A673 (cell line): ENCODE data around the gene CNPY4. TPM values are rescaled to one million over a fixed set of nuclear protein-coding genes. Genes with fewer than 3 reads are reported as not detected.
A peak's percentile ranks its signal among the peaks of the same experiment; 100 is the strongest.

Source experiments
- BruUV-seq: library from RNA; stranded (reverse); fragments of 400-500 nt; replicated peaks from 2 replicates; lab custom pipeline; 2021; lab: Mats Ljungman, UMichigan
- CTCF ChIA-PET: fragments of 300-600 bp; sonication (Branson Sonifier 250); formaldehyde crosslinking; loops from one replicate; lab custom pipeline; 2022; ENCODE audit warnings: antibody characterized with exemption; lab: Charles Lee
- POLR2A ChIA-PET: fragments of 300-600 bp; sonication (Branson Sonifier 250); formaldehyde crosslinking; loops from one replicate; lab custom pipeline; 2022; ENCODE audit warnings: antibody characterized with exemption; ENCODE audit not compliant: low non-redundant PET; lab: Charles Lee
- DNase-seq: peaks from one replicate; pipeline ENCODE4 v3.0.0-alpha.2; 2015; ENCODE audit warnings: low spot score
- H3K27ac ChIP-seq: fragments of 200-600 bp; sonication (generic); 2 replicates; pipeline ENCODE4 v1.5.1; 2016; ENCODE audit warnings: mixed run types, low read depth, mild to moderate bottlenecking, mixed read lengths, antibody characterized with exemption, low read length; ENCODE audit not compliant: poor library complexity, severe bottlenecking
- H3K27me3 ChIP-seq: fragments of 200-600 bp; sonication (generic); replicated peaks from 2 replicates; pipeline ENCODE4 v1.6.1; 2017; ENCODE audit warnings: mixed run types, low read depth, mild to moderate bottlenecking, mixed read lengths, antibody characterized with exemption, low read length; ENCODE audit not compliant: insufficient read depth, poor library complexity
- H3K36me3 ChIP-seq: fragments of 200-600 bp; sonication (generic); 2 replicates; pipeline ENCODE4 v1.6.1; 2016; ENCODE audit warnings: mixed run types, mild to moderate bottlenecking, mixed read lengths, antibody characterized with exemption, low read length; ENCODE audit not compliant: insufficient read depth, poor library complexity, severe bottlenecking
- H3K4me1 ChIP-seq: fragments of 200-600 bp; sonication (generic); 2 replicates; pipeline ENCODE4 v1.6.1; 2017; ENCODE audit warnings: mixed run types, mild to moderate bottlenecking, mixed read lengths, antibody characterized with exemption, low read length; ENCODE audit not compliant: insufficient read depth, poor library complexity, severe bottlenecking
- H3K4me3 ChIP-seq: fragments of 200-600 bp; sonication (generic); 2 replicates; pipeline ENCODE4 v1.5.1; 2016; ENCODE audit warnings: low read depth, mixed run types, mild to moderate bottlenecking, mixed read lengths, low read length; ENCODE audit not compliant: poor library complexity, severe bottlenecking
- H3K9me3 ChIP-seq: fragments of 200-600 bp; sonication (generic); 2 replicates; pipeline ENCODE4 v1.6.1; 2016; ENCODE audit warnings: mixed run types, low read depth, mild to moderate bottlenecking, mixed read lengths, antibody characterized with exemption, low read length; ENCODE audit not compliant: poor library complexity, severe bottlenecking
- CTCF ChIP-seq: fragments of 300-800, 200-600 bp; sonication (generic); conservative IDR thresholded peaks from 2 replicates; pipeline ENCODE4 v1.5.1; 2017; ENCODE audit warnings: low read depth, mild to moderate bottlenecking, antibody characterized with exemption, low read length, moderate library complexity, mixed read lengths
- EZH2 ChIP-seq: fragments of 200-600 bp; sonication (generic); IDR thresholded peaks from 2 replicates; pipeline ENCODE4 v1.6.1; 2017; ENCODE audit warnings: borderline replicate concordance, low read depth, mild to moderate bottlenecking, mixed read lengths, antibody characterized with exemption, low read length; ENCODE audit not compliant: poor library complexity, severe bottlenecking
- intact Hi-C: fragments of 100-400 bp; cut with micrococcal nuclease; formaldehyde crosslinking; loops from one replicate; pipeline ENCODE4 v1.10.0; 2022; ENCODE audit not compliant: unreplicated experiment
- total RNA-seq: library from RNA; stranded (reverse); gene quantifications from 2 replicates; pipeline ENCODE4 v1.2.3, GENCODE V29; 2021

The CNPY4 gene
- total RNA-seq, 1 experiment from 2014 or later, result 20.2 TPM

GRCh38 chr7:100088621-100089457 lies 30.6 kb upstream of the CNPY4 start, which contains the start of gene COPS6:
Gene COPS6 (plus strand): TSS chr7:100088969. CDS start chr7:100088991, 22 bp downstream.
- peaks cover 39% of the 10 kb centered on the region for H3K4me1 ChIP-seq
- peak within 1 kb of the TSS; percentile 91 for H3K27ac ChIP-seq
- H3K9me3 ChIP-seq, result no peaks in the 10 kb centered on the region
- no peaks in the 10 kb centered on the region for H3K27me3 ChIP-seq
- intact Hi-C loops, result no loop called here
- ChIA-PET CTCF (no interaction called here), POLR2A (no interaction called here)
- peak within 1 kb of the TSS; percentile 94 for H3K4me3 ChIP-seq
- DNase-seq, result peak; percentile 87
- no peak for TF ChIP-seq CTCF
- no peak for TF ChIP-seq EZH2
- peaks cover 38% of the 10 kb centered on the region for H3K36me3 ChIP-seq
- BruUV-seq, result no TSS peak

GRCh38 chr7:100089458-100090196 lies 29.8 kb upstream of the CNPY4 start:
- TF ChIP-seq EZH2 (no peak), CTCF (no peak)
- intact Hi-C loops, result no loop called here
- POLR2A ChIA-PET, result no interaction called here
- H3K36me3 ChIP-seq, result peaks cover 46% of the 10 kb centered on the region
- CTCF ChIA-PET, result no interaction called here
- no peaks in the 10 kb centered on the region for H3K27me3 ChIP-seq
- BruUV-seq, result no TSS peak
- H3K4me1 ChIP-seq, result peaks cover 39% of the 10 kb centered on the region
- H3K4me3 ChIP-seq, result peak overlapping the region; percentile 94
- H3K9me3 ChIP-seq, result no peaks in the 10 kb centered on the region
- no peak for DNase-seq
- peak overlapping the region; percentile 91 for H3K27ac ChIP-seq

- POLR2A ChIA-PET, result interaction anchor here (0.6 kb wide), 1 partner anchor 264 kb away, joined by 11 read pairs; no protein-coding TSS in a partner anchor
- Histone ChIP-seq H3K9me3 (no peaks in the 10 kb centered on the region), H3K36me3 (peaks cover 57% of the 10 kb centered on the region), H3K27ac (peak overlapping the region; percentile 24), H3K27me3 (no peaks in the 10 kb centered on the region), H3K4me1 (peaks cover 43% of the 10 kb centered on the region), H3K4me3 (no peak overlapping the region)
- CTCF ChIA-PET, result interaction anchor here (0.6 kb wide), 1 partner anchor 48 kb away, joined by 6 read pairs; no protein-coding TSS in a partner anchor
- intact Hi-C loops, result no loop called here
- TF ChIP-seq EZH2 (no peak), CTCF (no peak)
- peak; percentile 48 for DNase-seq
- BruUV-seq, result no TSS peak
These were observed 28.7 kb upstream of the CNPY4 start for GRCh38 chr7:100090527-100091410.
